Neutrophil (primary cell): Measurements from ENCODE around the gene TMEM121.

ENCODE experiments used
- H3K27ac ChIP-seq: fragments of 200-600 bp; sonication (generic); 2 replicates; pipeline ENCODE4 v1.5.1; 2016; ENCODE audit warnings: mild to moderate bottlenecking, moderate library complexity
- H3K27me3 ChIP-seq: fragments of 200-600 bp; sonication (generic); 2 replicates; pipeline ENCODE4 v1.6.0; 2016; ENCODE audit warnings: mild to moderate bottlenecking
- H3K36me3 ChIP-seq: fragments of 200-600 bp; sonication (generic); 2 replicates; pipeline ENCODE4 v1.5.1; 2017
- H3K4me1 ChIP-seq, 2 experiments: fragments of 200-600 bp in 1 of 2; sonication (generic) in 1 of 2; 1 replicate in 1 of 2; 2 replicates in 1 of 2; pipeline versions ENCODE4 v1.5.1 to v1.6.1; 2013 to 2016; ENCODE audit warnings: low read depth in 1 of 2, low read length in 1 of 2, mild to moderate bottlenecking in 1 of 2, moderate library complexity in 1 of 2; ENCODE audit not compliant: control insufficient read depth in 1 of 2, insufficient read depth in 1 of 2
- H3K4me3 ChIP-seq, 2 experiments: fragments of 200-600 bp in 1 of 2; sonication (generic) in 1 of 2; 1 replicate in 1 of 2; 2 replicates in 1 of 2; pipeline ENCODE4 v1.5.1; 2013 to 2016; ENCODE audit warnings: low read depth in 1 of 2, low read length in 1 of 2, mild to moderate bottlenecking in 1 of 2, moderate library complexity in 1 of 2
- H3K9me3 ChIP-seq: fragments of 200-600 bp; sonication (generic); 2 replicates; pipeline ENCODE4 v1.5.1; 2016
- TF ChIP-seq, protein P1 (sequence below): fragments of 200-600 bp; sonication (generic); IDR thresholded peaks from 2 replicates; pipeline ENCODE4 v1.5.1; 2016; ENCODE audit warnings: antibody characterized with exemption

Gene TMEM121

DNA sequence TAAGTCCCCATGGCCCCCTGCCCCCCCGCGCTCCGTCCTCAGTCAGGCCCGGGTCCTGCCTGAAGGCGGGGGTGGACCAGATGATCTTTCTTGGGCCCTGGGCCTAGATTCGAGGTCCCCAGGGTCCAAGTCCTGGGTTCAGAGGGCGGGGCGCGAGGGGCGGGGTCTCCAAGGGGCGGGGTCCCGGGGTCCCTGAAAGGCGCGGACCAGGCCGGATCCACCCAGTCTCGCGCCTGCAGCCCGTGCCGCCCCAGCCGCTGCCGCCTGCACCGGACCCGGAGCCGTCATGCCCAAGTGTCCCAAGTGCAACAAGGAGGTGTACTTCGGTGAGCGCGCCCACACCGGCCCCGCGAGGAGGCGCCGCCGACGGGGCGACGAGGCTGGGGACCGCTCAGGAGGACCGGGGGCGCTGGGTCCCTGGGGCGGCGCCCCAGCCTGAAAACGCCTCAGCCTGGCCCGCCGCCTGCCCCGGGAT is 39.4 kb upstream of the TMEM121 start:
- TF ChIP-seq, protein P1, sequence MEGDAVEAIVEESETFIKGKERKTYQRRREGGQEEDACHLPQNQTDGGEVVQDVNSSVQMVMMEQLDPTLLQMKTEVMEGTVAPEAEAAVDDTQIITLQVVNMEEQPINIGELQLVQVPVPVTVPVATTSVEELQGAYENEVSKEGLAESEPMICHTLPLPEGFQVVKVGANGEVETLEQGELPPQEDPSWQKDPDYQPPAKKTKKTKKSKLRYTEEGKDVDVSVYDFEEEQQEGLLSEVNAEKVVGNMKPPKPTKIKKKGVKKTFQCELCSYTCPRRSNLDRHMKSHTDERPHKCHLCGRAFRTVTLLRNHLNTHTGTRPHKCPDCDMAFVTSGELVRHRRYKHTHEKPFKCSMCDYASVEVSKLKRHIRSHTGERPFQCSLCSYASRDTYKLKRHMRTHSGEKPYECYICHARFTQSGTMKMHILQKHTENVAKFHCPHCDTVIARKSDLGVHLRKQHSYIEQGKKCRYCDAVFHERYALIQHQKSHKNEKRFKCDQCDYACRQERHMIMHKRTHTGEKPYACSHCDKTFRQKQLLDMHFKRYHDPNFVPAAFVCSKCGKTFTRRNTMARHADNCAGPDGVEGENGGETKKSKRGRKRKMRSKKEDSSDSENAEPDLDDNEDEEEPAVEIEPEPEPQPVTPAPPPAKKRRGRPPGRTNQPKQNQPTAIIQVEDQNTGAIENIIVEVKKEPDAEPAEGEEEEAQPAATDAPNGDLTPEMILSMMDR, result no peak
- no peaks in the 10 kb centered on the region for H3K36me3 ChIP-seq
- peaks cover 70% of the 10 kb centered on the region for H3K27me3 ChIP-seq
- no peak overlapping the region for H3K27ac ChIP-seq
- H3K9me3 ChIP-seq, result no peaks in the 10 kb centered on the region
- peaks cover 35 to 50% of the 10 kb centered on the region in 2 experiments for H3K4me1 ChIP-seq
- H3K4me3 ChIP-seq, result peak overlapping the region; percentile 58 to 63

DNA sequence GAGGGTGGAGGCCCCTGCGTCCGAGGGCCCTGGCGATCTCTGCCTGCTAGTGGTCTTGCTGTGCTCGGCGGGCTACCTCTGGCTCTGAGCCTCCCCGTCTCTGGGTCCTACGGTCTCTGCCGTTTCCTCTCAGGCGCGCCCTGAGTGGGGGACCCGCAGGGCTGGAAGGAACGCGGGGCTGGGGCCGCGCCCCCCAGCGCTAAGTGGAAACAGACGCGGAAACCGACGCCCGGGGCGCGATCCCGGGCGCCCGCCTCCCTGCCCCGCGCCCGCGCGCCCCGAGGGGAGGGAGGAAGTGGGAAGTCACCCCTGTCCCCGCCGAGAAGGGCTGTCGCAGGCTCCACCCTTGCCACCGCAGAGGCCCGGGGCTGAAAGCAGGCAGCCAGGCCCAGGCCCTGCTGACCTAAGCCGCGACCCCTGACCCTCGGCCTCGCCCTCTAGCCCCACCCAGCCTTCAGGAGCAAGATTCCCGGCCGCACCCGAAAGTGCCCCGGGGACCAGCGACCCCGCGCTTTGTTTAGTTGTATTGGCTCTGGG is 38.9 kb upstream of the TMEM121 start:
- Histone ChIP-seq H3K27ac (peak overlapping the region; percentile 5), H3K36me3 (no peaks in the 10 kb centered on the region), H3K4me3 (peak overlapping the region; percentile 58 to 63), H3K4me1 (peaks cover 32 to 47% of the 10 kb centered on the region in 2 experiments), H3K27me3 (peaks cover 65% of the 10 kb centered on the region), H3K9me3 (no peaks in the 10 kb centered on the region)
- TF ChIP-seq, protein P1, result no peak

DNA sequence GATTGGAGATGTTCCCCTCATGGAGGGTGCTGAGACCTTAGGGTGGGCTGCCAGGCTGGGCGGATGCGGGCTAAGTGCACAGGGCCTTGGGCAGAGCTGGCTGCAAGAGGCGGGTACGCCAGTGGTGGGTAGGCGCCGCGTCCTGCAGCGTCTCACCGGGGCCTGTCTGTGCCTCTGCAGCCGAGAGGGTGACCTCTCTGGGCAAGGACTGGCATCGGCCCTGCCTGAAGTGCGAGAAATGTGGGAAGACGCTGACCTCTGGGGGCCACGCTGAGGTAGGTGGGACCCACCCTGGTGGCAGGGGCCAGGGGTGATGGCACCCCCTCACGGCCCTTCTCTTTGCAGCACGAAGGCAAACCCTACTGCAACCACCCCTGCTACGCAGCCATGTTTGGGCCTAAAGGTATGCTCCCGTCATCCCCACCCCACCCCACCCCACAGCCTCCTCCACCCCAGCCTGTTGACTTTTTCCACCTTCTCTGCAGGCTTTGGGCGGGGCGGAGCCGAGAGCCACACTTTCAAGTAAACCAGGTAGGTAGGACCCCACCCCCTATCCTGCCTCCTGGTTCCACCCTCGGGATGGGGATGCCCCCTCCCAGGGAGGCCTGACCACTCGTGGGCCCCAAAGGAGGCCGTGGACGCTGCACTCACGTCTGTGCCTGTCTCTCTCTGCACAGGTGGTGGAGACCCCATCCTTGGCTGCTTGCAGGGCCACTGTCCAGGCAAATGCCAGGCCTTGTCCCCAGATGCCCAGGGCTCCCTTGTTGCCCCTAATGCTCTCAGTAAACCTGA is 38.2 kb upstream of the TMEM121 start:
- peaks cover 32 to 47% of the 10 kb centered on the region in 2 experiments for H3K4me1 ChIP-seq
- peaks cover 58% of the 10 kb centered on the region for H3K27me3 ChIP-seq
- no peaks in the 10 kb centered on the region for H3K9me3 ChIP-seq
- TF ChIP-seq, protein P1, result no peak
- no peaks in the 10 kb centered on the region for H3K36me3 ChIP-seq
- peak overlapping the region; percentile 5 for H3K27ac ChIP-seq
- peak overlapping the region; percentile 58 to 63 for H3K4me3 ChIP-seq

DNA sequence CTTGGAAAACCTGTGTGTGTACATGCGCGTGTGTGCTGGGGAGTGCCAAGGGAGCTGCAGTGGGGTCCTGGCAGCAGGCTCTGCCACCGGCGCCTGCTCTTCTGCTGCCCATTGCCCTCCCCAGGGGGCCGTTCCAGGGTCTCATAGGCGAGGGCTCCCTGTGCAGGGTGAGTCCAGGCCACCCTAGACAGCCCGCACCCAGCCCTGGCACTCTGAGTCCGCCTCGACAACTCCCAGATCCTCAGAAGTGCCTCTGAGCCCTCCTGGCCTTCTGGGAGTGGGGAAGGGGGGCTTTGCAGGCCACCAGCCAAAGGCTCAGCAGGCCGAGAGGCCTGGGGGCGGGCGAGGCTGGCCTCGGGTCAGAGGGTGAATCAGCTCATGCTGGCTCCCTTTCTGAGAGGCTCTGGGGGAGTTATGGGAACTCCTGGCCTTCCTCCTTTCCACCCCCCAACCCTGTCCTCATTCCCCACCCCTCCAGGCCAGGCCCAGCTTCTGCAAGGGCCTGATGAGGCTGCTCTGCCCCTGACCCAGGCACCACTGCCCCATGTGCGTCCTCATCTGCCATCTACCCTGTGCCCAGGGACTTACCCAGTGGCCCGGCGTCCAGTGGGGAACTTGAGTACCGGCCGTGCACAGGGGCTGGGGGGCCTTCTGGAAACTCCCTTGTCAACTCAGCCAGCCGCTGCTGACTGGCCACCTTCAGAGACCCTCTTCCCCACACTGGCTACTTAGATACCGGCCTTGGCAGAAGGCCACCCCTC is 37.4 kb upstream of the TMEM121 start:
- TF ChIP-seq, protein P1, result no peak
- Histone ChIP-seq H3K4me1 (peaks cover 32 to 47% of the 10 kb centered on the region in 2 experiments), H3K4me3 (peak overlapping the region; percentile 81 to 97), H3K27ac (peak overlapping the region; percentile 96), H3K36me3 (no peaks in the 10 kb centered on the region), H3K27me3 (peaks cover 50% of the 10 kb centered on the region), H3K9me3 (no peaks in the 10 kb centered on the region)

DNA sequence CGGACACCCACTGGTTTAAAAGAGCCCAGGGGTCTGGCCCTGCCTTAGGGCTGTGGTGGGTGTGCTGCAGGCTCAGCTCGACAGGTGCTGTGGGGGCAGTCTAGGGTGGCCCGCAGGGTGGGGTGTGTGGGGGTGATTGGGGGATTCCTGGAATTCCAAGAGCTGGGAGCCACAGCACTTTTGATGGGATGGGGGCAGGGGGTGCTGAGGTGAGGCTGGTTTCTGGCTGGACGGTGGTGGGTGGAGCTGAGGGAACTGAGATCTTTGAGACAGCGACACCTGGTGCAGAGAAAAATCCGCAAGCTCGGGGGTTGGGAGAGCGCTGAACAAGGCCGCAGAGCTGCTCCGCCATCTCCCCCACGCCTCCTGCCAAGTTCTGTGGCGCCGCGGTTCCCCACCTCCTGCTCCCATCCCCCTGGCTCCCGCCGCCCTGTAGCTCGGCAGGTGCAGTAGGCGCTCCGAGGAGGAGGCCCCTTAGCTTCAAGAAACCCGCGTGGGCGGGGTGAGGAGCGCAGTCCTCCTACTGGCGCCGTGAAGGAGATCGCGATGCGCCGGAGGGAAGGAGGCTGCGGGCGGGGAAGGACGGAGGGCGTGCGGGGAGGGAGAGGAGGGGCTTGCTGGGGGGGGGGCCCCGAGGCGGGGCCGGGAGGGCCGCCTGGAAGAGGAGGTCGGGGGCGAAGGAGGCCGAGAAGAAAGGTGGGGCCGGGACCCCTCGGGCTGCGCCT is 36.7 kb upstream of the TMEM121 start:
- TF ChIP-seq, protein P1, result peak; percentile 46
- peak overlapping the region; percentile 81 to 97 for H3K4me3 ChIP-seq

More for the DNA sequence above, 36.7 kb upstream of the TMEM121 start:
- peaks cover 32 to 47% of the 10 kb centered on the region in 2 experiments for H3K4me1 ChIP-seq
- H3K36me3 ChIP-seq, result no peaks in the 10 kb centered on the region
- H3K9me3 ChIP-seq, result no peaks in the 10 kb centered on the region
- H3K27me3 ChIP-seq, result peaks cover 43% of the 10 kb centered on the region
- peak overlapping the region; percentile 96 for H3K27ac ChIP-seq
